Measurements from ENCODE around the gene CDC25B.

The CDC25B gene

DNA sequence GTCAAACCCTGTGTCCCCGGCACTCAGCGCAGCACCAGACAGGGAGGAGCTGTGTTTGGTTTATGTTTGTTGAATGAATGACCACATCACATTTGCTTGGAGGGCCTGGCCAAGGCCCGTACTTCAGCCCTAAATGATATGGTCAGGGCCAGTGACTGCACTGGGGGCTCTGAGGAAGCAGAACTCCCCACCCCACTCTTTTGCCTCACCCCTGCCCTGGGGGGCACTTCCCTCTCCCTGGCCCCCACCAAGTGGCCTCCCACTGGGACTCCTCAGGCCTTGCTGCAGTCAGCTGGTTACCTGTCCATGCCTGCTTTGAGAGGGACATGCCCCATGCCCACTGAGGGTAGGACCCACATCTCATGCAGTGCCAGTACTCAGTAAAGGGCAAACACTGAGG, 31.5 kb upstream of the CDC25B start:
- DNase-seq: no peak

DNA sequence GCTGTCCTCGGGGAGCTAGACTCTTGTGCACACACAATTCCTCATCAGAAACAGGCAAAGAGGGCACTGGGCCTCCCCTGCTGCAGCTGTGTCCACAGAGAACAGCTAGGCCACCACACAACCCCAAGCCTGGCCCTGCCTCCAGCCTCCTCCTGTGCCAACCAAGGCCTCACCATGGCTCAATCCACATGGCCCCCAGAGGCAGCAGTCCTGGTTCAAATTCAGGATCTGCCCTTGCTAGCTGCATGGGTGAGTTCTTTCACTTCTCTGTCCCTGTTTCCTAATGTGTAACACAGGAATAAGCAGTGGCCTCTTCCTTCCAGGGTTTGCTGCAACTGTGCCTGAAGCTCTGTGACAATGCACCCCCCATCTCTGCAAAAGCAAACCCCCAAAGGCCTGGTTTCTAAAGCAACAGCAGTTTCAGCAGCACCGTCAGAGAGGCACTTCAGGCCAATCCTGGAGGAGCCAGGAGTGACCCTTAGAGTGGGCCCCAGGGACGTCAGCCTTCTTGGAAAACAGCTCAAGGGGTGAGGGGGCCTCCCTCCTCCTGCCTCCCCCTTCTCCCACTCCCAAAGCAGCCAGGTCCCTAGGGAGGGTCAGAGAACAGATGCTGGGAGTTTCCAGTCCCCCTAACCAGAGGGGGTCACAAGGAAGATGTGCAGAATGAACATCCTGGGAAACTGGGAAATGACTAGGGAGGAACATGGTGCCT, 30.8 kb upstream of the CDC25B start:
- no peak for DNase-seq

DNA sequence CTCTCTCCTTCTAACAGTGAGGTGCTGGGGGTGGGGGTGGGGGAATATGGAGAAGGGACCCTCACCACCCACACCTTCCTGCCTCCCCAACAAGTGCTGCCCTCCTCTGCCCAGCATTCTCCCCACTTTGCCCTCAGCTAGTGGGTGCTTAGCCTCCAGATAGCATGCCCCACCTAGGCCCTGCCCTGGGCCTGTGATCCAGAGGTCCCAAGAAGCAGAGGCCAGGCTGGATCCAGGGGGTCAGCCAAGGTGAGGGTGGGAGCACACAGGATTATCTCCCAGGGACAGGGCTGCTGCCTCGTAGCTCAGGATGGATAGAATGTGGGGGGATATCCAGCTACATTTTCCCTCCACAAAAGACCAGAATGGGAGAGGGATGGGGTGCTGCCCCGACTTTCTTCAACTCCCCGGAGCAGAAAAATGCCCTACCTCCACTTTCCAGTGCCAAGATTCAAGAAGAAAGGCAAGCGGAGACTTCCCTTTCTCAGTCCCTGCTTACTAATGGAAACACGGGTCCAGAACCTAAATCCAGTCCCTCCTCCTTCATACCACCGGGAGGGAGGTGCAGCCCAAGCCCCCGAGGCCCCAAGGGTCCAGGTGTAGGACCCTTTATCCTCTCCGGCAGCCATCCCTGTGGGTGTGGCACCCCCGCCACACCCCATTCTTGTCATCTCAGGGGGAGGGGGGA, 29.5 kb upstream of the CDC25B start:
- DNase-seq: no peak

DNA sequence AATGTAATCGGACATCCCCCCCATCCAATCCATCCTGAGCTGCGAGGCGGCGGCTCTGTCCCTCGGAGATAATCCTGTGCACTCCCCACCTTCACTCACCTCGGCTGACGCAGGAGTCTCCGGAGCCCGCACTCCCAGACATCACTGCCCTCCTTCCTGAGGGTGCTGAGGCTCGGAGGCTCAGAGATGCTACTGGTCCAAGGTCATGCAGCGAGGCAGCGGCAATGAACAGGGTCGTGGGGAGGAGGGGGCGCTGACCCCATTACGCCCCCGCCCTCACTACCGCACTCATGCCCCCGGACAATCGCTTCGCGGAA, 29.0 kb upstream of the CDC25B start:
- peak; percentile 20 for DNase-seq

DNA sequence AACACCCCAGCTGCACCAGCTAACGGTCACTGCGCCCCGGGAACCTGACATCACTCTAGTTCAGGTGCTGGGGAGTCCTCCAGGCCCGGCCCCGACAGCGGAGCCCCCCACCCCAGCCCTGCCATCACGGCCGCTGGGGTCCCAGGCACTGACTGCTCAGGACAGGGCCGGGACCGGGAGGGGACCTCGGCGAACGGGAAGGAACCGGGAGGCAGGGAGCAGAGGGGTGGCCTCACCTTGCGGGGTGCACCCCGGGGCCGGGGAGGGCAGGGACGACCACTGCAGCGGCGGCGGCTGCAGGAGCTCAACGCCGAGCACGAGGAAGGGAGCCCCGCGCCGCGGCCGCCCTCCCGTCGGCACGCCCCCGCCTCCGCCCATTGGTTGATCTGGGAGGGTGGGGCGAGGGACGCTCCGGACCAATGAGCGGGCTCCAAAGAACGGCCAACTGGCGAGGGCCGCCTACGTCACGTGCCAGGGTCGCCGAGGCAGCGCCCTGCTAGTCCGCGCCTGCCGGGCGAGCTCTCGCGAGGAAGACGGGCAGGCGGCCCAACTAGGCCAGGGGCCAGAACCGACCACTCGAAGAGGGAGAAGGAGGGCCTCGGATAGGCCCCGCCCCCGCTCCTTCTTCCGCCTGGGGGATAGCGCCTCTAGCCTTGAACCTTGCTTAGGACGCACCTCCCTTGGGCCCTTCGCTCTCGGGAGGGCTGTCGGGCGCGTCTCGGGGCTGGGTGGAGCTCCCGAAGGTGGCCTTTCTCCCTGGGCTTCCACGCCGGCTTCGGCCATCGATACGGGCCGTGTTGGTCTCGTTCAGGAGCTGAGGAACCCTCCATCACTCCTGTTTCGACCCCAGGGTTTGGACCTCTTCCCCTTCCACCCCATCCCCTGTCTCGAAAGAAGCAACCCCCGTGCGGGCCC, 28.4 kb upstream of the CDC25B start, which contains the start of gene ADISSP:
TSS of gene ADISSP (minus strand) at position 327 of the 915 bp plus-strand sequence. CDS start 7,653 bp downstream, outside the sequence.
- peak; percentile 98 for DNase-seq

DNA sequence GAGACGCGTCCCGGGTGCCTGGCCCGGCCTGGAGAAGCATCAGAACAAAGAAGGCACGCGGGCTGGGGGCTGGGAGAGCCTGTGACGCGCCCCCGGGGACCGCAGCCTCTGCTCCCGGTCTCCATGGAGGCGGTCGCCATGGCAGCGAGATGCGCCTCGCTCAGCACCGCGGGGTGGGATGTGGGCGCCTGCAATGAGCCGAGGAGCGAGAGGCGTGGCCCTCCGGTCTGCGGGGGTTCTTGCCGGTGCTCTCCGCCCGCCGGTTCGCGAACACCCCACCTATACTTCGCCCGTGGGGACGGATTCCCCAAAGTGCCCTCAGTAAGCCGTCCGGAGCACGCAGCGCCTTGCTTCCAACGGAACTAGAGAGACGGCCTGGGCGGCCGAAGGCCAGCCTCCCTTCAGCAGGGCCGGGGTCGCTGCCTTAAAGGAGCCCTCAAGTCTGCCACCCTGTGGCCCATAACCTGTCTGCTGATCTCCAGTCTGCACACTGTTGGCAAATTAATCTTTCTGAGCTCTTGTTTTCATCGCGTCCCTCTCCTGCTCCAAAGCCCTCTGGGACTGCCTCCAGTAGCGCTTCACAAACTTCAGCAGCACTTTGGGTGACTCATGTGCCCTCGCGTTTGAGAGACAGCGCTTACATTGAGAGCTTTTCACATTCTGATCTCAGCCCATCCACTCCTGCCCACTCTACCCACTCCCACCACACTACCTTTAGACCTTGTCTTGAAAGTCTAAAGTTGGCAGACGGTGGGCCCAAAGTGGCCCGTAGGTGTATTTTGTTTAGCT, 27.6 kb upstream of the CDC25B start:
- DNase-seq: peak; percentile 79

DNA sequence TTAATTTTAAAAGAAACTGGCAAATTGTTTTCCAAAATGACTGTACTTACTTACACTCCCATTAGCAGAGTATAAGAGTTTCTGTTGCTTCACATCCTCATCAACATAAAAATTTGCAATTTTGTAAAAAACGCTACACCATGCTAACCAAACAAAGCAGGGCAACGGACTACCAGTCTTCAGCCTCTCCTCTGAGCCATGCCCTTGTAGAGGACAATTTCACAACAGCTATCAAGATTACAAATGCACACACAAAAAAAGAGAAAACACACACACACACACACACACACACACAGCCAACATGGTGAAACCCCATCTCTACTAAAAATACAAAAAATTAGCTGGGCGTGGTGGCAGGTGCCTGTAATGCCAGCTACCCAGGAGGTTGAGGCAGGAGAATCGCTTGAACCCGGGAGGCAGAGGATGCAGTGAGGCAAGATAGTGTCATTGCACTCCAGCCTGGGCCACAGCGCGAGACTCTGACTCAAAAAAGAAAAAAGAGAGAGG, 24.5 kb upstream of the CDC25B start:
- no peak for DNase-seq

DNA sequence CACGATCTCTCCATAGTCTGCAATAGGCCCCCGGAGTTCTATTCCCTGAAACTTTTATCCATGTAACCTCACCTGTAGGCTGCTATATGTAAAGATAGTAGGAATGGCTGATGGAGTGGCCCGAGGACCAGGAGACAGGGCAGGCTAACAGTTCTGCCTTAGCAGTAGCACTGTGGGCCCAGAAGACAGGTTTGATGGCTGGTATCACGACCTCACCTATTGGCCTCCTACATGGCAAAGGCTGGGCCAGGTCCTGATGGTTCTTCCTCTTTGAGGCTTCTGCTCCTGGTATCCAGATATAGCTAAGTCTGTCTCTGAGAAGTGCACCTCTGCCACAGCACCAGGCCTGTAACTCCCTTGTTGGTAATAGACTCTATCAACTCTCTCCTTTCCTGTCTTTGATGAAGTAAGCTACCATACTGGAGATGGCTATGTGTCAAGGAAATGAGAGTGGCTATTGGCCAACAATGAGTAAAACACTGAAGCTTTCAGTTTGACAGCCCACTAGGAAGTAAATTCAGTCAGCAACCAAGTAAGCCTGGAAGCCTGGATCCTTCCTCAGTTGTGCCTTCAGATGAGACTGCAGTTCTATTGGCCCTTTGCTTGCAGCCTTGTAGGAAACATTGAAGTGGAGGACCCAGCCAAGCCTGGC, 20.5 kb upstream of the CDC25B start:
- DNase-seq: no peak

DNA sequence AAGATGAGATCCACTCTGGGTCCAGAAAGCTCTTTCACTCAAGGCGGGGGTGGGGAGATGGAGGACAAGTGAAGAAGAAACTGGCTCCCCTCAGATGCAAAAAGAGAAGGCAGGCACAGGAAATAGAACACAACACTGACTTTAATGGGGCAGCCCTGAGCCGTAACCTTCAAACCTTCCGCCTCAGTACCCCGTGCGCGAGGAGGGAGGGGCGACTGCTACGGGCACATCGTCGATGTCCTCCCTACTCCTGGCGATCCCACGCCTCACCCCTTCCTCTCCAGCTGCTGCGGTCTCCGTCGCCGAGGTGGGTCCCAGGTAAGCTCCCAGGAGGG, 18.8 kb upstream of the CDC25B start:
- no peak for DNase-seq

DNA sequence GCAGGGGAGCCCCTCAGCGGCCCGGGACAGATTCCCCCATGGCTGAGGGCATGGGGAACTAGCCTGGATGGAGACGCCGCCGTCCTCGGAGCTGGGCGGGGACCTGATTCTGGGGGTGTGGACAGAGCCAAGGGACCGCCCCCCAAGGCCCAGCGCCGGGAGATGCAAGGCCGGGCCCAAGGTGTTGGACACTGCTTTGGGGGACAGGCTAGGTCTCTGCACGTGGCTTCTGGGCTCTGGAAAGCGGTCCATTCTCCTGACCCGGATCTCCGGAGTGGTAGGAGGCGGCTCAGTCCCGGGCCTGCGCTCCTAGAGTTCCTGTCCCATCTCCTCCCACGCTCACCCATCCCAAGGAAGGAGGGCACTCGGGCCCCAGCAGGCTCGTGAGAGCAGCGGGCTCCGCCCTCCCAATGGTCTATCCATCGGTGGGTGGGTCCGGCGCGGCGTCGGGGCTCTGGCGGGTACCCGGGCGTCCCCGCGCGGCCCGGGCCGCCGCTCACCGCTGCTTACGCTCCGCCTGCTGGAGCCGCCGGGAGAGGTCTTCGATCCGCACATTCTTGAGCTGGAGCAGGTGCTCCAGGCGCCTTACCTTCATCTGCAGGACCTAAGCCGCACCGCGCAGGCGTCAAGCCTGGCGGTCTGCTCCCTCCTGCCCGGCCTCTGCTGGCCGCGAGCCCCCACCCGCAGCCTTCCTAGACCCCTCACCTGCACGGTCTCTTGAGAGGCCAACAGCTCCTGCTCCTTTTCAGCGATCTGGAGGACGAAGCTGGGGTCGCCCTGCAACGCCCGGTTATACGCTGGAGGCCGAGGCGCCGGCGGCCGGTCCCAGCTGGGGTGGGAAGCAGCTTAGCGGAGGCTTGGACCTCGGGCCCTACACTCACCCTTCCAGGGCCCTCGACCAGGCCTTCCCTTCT, 18.1 kb upstream of the CDC25B start:
- DNase-seq: no peak

DNA sequence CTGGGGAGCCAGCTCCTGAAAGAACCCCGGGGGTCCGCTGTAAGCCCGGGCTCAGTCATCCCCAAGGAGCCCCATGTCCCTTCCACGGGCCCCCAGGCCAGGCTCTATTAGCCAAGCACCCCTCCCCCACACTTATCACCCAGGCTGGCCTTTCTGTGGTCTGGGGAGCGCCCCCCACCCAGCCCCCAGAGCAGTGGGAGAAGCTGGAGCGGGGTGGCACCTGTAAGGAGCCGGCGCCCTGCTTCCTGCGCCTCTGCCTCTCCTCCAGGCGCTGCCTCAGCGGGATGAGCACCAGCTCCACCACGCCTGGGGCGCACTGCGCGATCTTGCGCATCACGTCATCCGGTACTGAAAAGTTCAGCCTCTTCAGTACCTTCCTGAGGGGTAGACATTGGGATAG, 17.1 kb upstream of the CDC25B start:
- DNase-seq: no peak

DNA sequence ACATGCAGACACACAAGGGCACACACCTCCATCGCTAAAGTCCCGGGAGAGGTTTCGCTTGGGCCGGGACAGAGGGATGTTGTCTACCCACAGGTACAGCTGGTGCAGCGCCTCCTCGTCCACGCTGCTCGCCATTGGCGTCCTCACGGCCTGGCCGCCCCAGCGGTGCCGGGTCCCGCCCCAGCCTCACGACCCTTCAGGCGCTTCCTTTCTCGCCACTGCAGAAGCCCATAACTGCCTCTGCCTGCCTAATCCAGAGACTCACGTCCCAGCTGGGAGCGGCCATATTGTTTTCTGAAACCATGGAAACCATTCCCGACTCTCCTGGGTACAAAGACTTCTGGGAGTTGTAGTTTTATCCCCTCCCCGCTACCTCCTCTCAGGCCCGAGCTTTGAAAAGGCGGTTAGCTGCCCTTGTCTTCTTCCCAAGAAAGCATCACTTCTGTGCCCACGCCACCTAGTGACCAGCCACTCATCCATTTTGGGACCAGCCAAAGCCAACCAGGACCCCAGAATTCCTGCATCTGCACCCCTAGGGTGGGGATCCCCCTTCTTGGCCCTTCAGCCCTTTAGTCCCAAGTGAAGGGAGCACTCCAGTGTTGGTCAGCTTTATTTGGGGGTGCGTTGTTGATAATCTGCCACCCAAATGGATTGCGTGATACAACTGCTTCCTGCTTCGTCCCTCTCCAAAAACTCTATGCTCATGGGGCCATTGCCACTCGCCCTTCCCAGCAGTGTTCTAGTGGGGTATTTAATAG, 14.8 kb upstream of the CDC25B start, which contains the start of gene SPEF1:
TSS of gene SPEF1 (minus strand) at position 296 of the 758 bp plus-strand sequence. CDS start at position 135, 161 bp downstream.
- peak; percentile 91 for DNase-seq

DNA sequence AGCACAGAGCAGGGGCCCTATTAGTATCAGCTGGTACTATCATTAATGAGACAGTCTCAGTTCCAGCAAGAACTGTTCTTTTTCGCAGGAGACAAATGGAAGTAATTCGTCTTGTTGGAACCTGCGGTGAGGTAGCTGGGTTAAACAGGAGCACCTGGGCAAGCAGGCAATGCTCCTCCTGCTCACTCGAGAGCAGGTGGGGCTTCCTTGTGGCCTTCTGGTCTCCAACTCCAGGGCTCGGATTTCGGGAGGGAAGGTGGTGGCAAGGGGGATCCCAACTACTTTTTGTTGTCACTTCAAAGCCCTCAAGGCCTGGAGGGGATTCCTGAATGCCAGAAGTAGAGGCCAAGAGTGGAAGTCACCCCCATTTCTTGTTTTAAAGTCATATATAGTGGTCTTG, 13.5 kb upstream of the CDC25B start:
- DNase-seq: no peak

DNA sequence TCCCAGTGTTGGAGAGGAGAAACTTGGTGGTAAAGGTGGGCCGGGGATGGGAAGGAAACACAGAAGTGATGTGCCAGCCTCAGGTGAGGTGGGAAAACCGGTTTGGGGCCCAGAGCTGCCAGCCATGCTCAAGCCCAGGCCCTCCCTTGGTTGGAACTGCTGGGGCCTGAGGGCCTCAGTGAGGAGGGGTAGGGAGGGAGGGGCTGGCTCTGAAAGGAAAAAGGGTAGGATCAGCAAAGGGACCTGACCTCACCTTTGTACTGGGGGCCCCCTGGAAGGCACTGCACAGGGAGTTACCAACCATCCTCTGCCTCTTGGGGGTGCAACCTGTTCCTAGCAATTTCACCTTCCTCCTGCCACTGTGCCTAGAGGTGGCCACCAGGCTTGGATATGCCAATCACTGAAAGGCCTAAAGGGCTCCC, 13.0 kb upstream of the CDC25B start:
- DNase-seq: no peak

DNA sequence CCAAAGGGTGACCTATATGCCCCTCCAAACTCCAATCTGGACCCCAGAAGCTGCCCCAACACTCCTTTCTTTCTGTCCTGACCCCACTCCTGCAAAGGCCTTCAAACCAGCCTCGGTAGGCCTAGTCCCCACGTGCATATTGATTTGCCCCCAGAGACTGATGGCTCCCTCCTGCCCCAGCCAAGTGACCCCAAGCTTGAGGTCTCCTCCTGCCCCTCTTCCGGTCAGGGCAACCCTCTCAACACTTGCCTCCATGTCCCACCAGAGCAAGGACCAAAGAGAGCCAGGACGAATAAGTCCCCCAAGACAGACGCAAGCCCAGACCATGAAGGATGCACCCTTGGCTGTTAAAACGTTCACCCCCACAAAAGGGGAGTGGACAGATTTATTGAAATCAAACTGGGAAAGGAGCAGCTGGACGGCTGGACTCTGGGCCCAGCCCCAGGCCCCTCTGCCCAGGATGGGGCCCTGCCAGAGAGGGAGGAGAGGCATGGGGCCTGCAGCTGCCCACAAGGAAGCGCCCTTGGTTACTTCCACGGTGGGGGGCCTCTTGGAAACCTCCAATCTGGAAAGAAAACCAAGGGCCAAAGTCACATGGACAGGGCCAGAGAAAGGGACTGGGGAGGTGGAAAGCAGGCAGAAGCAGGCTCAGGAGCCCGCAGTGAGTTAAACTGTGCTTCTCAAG, 12.5 kb upstream of the CDC25B start:
- no peak for DNase-seq

DNA sequence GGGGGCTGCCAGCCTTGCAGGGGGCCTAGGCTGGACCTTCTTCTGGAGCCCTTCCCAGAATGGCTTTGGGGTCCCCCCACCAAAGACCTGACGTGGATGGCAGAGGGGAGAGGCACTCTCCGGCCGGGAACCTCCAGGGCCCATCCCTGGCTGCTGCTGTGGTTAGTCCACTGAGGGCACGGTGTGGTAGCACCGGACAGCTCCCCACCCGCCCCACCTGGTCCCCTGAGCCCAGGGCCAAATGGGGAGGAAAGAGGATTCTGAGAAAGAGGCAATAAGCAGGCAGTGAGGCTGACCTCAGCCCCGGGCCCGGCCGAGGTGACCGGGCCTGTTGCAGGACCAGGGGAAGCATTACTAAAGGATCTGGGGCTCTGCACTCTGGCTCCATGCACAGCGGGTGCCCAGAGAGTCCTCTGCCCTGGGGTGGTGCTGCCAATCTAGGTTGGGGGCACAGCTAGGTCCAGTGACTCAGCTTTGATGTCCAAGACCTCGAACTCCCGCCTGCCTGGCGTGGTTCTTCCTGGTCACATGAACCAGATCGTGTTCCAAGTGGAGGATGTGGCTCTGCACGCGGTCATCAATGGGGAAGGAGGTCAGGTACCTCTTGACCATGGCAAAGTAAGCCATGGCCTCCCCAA, 11.8 kb upstream of the CDC25B start:
- DNase-seq: no peak

DNA sequence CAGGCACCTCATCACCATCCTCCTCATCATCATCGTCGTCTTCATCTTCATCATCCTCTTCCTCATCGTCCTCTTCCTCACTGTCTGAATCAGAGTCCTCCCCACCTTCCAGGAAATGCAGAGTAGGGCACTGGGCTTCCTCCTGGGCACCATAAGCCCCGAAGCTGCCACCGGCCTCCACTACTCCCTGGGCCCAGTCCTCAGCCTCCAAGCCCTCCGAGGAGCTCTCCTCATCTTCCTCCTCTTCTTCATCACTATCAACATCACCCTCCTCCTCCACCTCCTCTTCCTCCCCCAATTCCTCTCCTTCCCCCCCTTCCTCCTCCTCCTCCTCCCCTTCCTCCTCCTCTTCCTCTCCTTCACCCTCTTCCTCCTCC, 11.3 kb upstream of the CDC25B start:
- DNase-seq: no peak

DNA sequence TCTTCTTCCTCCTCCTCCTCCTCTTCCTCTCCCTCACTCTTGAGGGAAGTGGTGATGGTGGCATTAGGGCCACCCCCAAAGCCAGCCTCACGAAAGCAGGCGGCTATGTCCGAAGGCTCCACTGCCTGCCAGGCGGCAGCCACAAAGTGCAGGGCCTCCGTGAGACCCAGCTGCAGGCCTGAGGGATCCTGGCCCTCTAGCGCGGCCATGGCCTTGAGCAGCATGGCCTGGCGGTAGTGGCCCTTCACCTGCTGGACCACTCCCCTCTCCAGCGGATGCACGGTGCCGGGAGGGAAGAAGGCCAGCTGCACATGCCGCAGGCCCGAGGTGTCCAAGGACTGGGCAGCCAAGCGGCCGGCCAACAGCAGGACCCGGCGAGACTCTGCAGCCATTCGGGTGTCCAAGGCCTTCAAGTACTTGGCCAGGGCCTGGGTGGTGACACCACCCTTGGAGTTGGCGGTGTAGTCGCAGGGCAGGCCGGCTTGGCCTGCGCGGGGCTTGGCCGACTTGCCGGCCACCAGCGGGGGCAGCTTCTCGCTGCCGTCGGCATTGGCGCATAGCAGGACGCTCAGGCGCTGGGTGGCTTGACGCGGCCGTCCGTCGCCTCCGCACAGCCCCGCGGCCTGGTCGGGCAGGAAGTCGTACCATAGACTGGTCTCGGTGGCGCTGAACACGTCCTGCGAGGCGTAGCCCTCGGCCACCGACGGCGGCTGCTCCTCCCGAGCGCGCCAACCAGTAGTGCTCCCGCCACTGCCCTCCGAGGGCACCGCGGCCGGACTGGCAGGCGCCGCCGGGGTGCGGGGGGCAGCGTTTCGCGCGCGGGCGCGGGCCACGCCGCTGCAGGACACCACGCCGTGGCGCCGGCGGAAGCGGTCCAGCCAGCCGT, 10.6 kb upstream of the CDC25B start:
- no peak for DNase-seq
